KOPT-K1 (cell line): ENCODE measurements around the gene EXOC3L1.

ENCODE experiments used
- H3K27ac ChIP-seq: fragments of 200-600 bp; sonication (generic); 2 replicates; pipeline ENCODE4 v1.5.1; 2016; ENCODE audit warnings: antibody characterized with exemption, mild to moderate bottlenecking, low read depth, low read length; ENCODE audit not compliant: poor library complexity, severe bottlenecking
- H3K36me3 ChIP-seq: fragments of 200-600 bp; sonication (generic); 2 replicates; pipeline ENCODE4 v1.5.1; 2017; ENCODE audit warnings: antibody characterized with exemption, mild to moderate bottlenecking, low read length, moderate library complexity; ENCODE audit not compliant: insufficient read depth
- H3K9me3 ChIP-seq: fragments of 200-600 bp; sonication (generic); 2 replicates; pipeline ENCODE4 v1.5.1; 2017; ENCODE audit warnings: antibody characterized with exemption, low read length, mild to moderate bottlenecking; ENCODE audit not compliant: insufficient read depth, poor library complexity, severe bottlenecking

EXOC3L1 gene

GRCh38 chr16:67146523-67147357 is 43.2 kb downstream of the EXOC3L1 start:
- no peaks in the 10 kb centered on the region for H3K9me3 ChIP-seq
- no peak overlapping the region for H3K27ac ChIP-seq
- H3K36me3 ChIP-seq: peaks cover 79% of the 10 kb centered on the region

GRCh38 chr16:67145746-67146145 is 44.2 kb downstream of the EXOC3L1 start:
- Histone ChIP-seq H3K9me3 (no peaks in the 10 kb centered on the region), H3K36me3 (peaks cover 89% of the 10 kb centered on the region), H3K27ac (no peak overlapping the region)

- Histone ChIP-seq H3K36me3 (peaks cover 97% of the 10 kb centered on the region), H3K27ac (no peak overlapping the region)
Measured at GRCh38 chr16:67144943-67145342, 45.0 kb downstream of the EXOC3L1 start.

GRCh38 chr16:67142342-67142741 is 47.6 kb downstream of the EXOC3L1 start:
- Histone ChIP-seq H3K36me3 (peaks cover 97% of the 10 kb centered on the region), H3K27ac (no peak overlapping the region), H3K9me3 (no peaks in the 10 kb centered on the region)

More at GRCh38 chr16:67144943-67145342, 45.0 kb downstream of the EXOC3L1 start:
- H3K9me3 ChIP-seq: no peaks in the 10 kb centered on the region

GRCh38 chr16:67141391-67141790 is 48.5 kb downstream of the EXOC3L1 start:
- Histone ChIP-seq H3K27ac (no peak overlapping the region), H3K36me3 (peaks cover 97% of the 10 kb centered on the region), H3K9me3 (no peaks in the 10 kb centered on the region)

- no peaks in the 10 kb centered on the region for H3K9me3 ChIP-seq
- H3K36me3 ChIP-seq: peaks cover 95% of the 10 kb centered on the region
- H3K27ac ChIP-seq: no peak overlapping the region
Measured at GRCh38 chr16:67137605-67138004, 52.3 kb downstream of the EXOC3L1 start.
